GM18526 (cell line): Measurements from ENCODE around the gene APOD.

ENCODE experiments used
- POLR2A ChIP-seq: IDR thresholded peaks from 3 replicates; pipeline ENCODE4 v1.6.1; 2011; ENCODE audit not compliant: insufficient read length; ENCODE audit errors: extremely low read depth

APOD gene

DNA sequence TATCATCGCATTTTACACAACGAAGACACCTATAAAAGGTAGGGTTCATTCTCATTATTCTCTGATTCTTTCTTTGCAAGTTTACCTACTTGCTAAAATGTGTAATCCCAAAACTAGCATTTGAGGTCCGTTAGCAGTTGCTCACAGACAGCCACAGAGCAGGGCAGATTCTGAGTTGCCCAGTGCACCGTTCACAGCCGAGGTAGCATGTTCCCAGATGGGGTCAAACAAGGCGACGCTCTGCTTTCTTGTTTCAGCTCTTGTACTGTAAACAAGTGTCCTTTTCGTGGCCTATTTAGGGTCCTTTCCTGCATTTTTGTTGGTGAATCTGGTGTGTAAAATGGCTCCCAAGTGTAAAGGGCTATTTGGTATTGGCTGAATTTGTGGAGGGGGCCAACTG, 43.7 kb downstream of the APOD start:
- TF ChIP-seq POLR2A = no peak

DNA sequence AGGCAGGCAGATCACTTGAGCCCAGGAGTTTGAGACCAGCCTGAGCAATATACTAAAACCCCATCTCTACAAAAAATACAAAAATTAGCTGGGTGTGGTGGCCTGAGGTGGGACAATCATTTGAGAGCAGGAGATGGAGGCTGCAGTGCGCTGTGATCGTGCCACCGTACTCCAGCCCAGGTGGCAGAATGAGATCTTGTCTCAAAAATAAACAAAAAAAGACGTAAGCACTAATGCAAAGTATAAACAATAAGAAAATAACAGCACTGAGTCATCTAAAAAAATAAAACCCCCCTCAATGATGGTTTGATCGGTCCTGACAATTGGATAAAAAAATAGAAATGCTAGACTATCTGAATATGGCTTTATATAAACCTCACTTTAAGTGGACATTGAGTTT, 44.3 kb downstream of the APOD start:
- no peak for TF ChIP-seq POLR2A

DNA sequence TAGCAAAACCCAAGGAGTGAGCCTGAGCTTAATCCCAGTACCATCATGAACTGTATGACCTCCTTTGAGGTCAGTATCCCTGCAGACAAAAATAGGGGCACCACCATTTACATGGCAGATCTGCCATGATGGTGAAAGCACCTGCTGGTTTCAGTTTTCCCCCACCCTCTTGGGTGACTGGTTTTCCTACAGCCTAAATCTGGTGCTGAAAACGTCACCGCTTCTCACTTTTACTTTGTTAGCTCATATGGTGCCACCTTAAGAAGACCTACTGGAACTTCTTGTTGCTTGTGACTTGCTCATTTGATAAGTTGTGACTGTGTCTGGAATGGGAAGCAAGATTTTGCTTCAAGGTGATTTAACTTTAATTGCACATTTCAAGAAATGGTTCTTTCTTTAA, 45.7 kb downstream of the APOD start:
- TF ChIP-seq POLR2A = no peak

DNA sequence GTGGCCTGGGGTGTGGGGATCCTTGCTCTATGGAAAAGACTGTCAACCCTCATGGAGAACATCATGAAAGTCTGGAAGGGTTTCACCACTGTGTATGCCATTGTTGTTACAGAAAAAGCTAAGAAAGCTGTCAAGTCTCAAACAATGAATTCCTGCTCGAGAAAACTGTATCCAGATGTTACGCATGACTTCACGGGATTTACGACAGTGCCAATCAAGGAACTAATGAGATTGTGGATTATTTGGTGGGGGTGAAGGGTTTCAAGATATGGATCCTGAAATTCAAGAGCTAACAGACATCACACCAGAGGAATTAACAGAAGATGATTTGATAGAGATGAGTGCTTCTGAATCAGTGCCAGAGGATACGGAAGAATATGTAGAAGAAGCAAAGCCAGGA, 48.4 kb downstream of the APOD start:
- TF ChIP-seq POLR2A = no peak

DNA sequence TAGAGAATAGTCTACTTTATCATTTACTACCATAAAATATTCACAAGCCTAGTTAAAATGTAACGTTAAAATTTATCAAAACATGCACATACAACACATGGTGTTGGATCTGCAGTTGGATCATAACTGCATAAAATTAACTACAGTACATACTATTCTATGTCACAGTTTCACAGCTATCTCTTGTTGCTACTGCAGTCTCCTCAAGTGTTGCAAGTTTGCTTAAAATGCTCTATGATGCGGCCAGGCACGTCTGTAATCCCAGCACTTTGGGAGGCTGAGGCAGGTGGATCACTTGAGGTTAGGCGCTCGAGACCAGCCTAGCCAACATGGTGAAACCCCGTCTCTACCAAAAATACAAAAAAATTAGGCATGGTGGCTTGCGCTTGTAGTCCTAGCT, 50.9 kb downstream of the APOD start:
- TF ChIP-seq POLR2A = no peak

DNA sequence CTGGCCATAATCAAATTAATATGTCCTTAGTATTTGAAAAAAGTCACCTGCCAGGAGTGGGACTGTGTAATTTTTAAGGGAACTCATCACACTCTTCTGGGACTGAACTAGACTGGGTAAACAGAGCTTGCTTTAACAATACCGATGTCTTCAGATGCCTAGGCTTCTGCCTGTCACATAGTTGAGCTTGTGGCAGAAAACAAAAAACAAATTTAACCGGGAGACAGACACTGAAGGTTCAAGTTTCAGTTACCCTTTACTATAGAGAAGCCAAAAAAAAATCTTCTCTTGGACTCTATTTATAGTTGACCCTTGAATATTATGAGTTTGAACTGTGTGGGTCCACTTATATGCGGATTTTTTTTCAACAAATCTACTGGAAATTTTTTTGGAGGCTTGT, 51.4 kb downstream of the APOD start:
- TF ChIP-seq POLR2A = no peak

DNA sequence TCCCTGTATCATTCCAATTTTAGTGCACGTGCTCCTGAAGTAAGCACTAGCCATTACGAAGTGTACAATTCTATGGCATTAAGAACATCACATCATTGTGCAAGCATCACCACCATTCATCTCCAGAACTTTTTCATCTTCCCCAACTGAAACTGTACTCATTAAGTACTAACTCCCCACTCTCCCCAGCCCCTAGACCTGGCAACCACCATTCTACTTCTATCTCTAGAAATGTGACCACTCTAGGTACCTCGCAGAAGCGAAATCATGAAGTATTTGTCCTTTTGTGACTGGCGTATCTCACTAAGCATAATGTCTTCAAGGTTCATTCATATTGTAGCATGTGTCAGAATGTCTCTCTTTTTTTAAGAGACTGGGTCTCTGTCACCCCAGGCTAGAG, 52.1 kb downstream of the APOD start:
- TF ChIP-seq POLR2A = no peak

DNA sequence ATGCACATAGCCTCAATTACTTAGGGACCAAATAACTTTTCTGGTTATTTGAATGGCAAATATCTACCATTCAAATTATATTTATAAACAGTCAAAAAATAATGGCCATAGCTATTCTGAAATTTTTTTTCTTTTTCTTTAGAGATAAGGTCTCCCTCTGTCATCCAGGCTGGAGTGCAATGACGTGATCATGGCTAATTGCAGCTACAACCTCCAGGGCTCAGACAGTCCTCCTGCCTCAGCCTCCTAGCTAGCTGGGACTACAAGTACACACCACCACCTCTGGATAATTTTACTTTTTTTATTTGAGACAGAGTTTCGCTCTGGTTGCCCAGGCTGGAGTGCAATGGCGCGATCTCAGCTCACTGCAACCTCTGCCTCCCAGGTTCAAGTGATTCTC, 57.2 kb downstream of the APOD start:
- no peak for TF ChIP-seq POLR2A

DNA sequence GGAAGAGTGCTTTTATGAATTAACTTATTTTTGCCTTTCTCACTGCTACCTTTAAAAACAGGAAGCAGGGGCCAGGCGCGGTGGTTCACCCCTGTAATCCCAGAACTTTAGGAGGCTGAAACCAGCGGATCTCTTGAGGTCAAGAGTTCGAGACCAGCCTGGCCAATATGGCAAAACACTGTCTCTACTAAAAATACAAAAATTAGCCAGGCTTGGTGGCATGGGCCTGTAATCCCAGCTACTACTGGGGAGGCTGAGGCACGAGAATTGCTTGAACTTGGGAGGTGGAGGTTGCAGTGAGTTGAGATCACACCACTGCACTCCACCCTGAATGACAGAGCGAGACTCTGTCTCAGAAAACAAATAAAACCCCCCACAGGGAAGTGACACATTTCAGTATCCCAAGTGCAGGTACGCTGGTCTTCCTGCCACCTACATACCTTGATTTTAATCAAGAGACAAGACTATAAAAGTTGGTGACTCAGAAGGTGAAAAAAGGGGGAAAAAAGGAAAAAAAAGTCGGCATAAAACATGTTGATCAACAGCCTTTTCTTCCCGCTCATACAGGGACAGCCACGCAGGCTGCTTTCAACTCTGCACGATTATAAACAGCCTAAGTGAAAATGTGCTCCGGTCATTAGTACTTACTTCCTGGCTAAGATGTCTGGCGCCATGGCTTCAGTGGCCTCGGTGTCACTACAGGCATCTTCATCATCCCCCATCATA, 59.4 kb downstream of the APOD start:
- TF ChIP-seq POLR2A = no peak

DNA sequence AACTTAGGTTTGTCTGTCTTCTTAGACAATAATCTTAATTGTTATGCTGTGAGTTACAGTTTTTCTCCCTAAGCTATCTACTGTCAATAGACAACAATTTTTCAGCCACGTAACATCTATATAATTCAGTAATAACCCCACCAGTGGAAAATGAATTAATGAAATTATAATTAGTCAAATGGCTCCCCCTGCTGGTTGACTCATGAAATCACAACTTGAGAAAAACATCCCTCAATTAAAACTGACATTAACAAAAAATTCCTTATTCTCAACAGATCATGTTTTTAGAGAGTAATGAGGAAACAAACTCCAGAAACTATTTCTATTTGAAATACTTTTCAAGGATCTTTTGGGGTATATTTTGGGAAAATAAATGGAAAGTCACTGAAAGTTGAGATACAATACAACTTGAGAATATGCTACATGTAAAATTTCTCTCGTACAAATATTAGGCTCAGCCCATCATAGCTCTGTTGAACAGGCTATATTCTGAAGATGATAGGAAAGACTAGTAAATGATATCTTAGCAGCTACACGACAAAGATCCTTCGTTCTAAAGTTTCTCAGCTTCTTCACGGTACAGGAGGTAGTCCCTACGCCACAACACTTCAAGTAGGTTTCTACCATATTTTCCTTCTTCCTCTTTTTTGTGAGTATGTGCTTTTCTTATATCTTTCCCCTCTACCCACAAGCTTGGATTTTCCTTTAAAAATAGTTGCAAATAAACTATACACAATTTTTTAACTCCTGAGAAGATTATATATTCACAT, 61.3 kb downstream of the APOD start:
- TF ChIP-seq POLR2A = no peak
